ENCODE results near the gene ADORA3.
A peak's percentile ranks its signal among the peaks of the same experiment; 100 is the strongest.

Gene ADORA3

DNA sequence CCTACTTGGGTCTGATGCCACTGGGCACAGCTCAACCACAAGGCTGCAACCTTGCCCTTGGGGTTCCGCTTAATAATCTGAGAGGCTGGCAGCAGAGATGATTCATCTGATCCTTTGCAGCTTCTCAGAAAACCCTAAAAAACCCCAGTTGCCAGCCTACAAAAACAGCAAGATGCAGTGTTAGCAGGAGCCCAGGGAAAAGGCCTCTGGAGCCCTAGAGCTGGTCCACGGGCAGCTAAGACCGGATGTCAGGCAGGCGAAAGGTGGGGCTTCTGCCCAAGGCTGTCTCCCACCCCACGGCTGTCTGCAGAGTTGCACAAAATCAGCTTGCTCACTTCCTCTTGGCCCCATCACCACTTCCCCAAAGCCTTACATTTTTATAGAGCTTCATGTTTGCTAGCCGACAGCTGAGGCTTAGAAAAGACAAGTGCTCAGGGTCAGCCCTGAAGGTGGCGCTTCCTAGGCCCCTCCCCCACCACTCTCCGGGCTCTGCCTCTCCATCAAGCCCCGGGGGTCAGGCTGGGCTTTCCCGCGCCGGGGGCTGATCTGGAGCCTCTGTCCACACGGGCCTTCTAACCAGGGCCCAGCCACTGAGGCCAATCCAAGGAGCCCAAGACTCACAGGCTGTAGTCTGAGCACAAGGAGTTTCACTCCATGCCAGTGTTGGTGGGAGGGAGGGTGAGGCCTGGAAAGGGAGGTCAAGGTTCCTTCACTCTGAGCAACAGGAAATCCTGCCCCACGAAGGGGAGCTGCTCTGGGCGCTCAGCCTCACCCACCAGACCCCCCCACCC lies 4.2 kb upstream of the ADORA3 start:
- TF ChIP-seq, protein P1, sequence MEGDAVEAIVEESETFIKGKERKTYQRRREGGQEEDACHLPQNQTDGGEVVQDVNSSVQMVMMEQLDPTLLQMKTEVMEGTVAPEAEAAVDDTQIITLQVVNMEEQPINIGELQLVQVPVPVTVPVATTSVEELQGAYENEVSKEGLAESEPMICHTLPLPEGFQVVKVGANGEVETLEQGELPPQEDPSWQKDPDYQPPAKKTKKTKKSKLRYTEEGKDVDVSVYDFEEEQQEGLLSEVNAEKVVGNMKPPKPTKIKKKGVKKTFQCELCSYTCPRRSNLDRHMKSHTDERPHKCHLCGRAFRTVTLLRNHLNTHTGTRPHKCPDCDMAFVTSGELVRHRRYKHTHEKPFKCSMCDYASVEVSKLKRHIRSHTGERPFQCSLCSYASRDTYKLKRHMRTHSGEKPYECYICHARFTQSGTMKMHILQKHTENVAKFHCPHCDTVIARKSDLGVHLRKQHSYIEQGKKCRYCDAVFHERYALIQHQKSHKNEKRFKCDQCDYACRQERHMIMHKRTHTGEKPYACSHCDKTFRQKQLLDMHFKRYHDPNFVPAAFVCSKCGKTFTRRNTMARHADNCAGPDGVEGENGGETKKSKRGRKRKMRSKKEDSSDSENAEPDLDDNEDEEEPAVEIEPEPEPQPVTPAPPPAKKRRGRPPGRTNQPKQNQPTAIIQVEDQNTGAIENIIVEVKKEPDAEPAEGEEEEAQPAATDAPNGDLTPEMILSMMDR (IDR thresholded peaks at IDR 0.05; ENCODE audit: low read depth, low read length) = peak; percentile 30
- DNase-seq (ENCODE audit: extremely low read depth, low read depth) = no peak

DNA sequence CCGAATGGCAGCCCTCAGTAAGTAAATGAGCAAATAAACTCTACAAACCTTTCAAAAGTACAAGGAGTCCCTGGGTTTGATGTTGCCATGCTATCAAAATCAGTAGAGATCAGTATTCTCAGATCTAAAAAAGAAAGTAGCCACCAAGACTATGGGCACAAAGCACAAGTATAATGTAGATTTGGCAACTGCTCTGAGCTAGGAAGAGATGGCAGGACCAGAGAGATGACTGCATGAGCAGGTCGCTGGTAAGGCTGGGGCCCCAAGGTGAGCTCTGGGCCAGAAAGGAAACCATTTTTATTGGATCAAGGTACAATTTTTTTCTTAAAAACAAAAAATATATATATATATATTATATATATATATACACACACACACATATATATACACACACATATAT lies 3.1 kb upstream of the ADORA3 start:
- TF ChIP-seq, protein P1 (IDR thresholded peaks at IDR 0.05; ENCODE audit: low read depth, low read length) = no peak
- DNase-seq (ENCODE audit: extremely low read depth, low read depth) = no peak

DNA sequence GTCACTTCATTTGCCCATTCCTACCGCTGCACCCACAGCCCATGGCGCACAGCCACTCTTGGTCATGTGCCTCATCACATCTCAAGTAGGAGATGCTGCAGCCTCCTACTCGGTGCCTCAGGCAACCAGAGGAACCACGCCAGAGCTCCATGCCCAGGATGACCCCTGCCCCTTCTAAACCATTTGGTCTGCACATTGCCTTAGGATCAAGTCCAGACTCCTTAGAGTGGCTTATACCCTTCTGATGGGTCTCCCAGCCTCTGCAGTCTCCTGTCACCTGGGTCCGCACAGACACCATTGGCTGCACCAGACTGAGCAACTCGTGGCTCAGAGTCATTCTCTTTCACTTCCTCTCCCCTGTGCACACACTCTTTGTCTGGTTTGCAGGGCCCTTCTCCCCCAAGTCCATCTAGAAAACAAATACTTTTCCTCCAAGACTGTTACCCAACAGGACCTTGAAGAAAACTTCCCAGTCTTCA lies 2.2 kb upstream of the ADORA3 start:
- TF ChIP-seq, protein P1 (IDR thresholded peaks at IDR 0.05; ENCODE audit: low read depth, low read length) = no peak
- no peak for DNase-seq (ENCODE audit: extremely low read depth, low read depth)

DNA sequence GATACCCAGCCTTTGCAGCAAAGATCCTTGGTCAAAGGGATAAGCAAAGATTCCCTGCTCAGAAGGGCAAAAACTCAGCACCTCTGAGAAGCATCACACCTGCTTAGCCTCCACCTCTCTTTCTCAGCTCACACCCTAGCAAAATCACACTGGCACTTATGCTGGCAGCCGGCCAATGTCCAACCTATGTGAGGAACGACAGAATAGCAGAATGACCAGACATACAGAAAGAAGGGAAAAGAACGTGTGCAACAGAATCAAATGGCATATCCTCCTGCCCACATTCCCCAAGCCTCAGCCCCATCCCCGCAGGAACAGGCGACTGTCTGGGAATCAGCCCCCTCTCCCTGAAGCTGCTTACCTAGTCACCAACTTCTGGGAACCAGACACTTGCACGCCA lies 664 bp upstream of the ADORA3 start:
- TF ChIP-seq, protein P1 (IDR thresholded peaks at IDR 0.05; ENCODE audit: low read depth, low read length) = no peak
- no peak for DNase-seq (ENCODE audit: extremely low read depth, low read depth)

DNA sequence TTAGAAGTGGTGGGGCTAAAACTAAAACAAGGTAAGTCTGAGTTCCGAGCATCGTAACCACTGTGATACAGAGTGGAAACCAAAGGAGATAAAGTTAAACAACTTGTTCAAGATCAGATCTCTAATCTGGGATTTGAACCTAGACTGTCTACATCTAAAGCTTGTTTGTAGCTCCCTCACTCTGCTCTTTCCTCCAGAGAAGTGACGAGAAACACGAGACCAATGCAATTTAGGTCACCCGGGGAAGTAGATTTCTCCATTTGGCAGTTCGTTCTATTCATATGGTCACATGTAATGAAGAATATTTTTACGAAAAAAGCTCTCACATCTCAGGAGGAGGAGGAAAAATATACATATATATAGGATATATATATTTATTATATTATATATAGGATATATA lies 1.8 kb downstream of the ADORA3 start:
- TF ChIP-seq, protein P1 (IDR thresholded peaks at IDR 0.05; ENCODE audit: low read depth, low read length) = no peak

DNA sequence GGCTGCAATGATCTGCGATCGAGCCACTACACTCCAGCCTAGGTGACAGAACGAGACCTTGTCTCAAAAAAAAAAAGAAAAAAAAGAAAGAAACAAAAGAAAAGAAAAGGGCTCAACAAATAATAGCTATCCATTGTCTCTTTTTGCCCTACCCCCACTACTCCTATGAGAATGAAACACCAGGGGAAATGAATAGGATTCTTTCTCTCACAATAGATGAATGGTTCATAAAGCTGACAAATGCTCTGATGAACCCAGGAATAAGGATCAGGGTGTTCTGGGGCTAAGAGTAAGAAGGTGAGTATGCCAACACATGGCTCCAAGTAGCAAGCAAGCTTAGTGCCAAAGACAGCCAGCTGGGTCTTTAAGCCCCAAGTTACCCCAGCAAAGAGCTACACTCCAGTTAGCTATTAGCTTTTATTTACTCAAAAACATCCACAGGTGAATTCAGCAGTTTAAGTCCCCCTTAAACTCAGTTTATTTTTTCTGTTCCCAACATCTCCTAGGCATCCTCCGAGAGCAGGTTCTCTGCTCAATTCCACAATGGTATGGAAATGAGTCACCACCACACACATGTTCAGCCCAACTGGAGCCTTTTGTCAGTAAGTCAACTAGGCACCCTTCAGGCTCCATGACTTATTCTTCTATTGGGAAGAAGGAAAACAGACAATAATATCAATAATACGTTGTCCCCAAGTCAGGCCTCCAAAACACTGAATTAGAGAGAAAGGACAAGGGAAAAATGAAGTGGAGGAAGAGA lies 4.2 kb downstream of the ADORA3 start:
- DNase-seq (ENCODE audit: extremely low read depth, low read depth) = no peak
- TF ChIP-seq, protein P1 (IDR thresholded peaks at IDR 0.05; ENCODE audit: low read depth, low read length) = no peak

More for the DNA sequence above, 1.8 kb downstream of the ADORA3 start:
- no peak for DNase-seq (ENCODE audit: extremely low read depth, low read depth)

DNA sequence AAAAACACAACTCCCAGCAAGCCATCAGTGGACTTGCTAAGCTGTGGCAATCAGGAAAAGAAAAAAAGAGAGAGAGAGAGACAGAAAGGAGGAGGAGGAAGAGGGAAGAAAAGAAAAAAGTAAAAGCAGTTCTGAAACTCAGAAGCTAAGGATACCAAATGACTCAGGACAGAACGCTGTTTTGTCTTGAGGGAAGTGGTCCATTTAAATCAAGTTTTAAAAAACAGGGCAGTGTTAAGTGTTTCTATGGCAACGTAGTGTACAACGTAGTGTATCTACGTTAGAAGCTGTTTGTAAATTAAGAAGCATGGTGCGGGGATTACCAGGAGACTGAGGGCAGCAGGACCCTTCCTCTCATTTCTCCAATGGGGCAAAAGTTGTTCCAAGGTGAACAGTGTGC lies 5.8 kb downstream of the ADORA3 start:
- DNase-seq (ENCODE audit: extremely low read depth, low read depth) = no peak
- TF ChIP-seq, protein P1 (IDR thresholded peaks at IDR 0.05; ENCODE audit: low read depth, low read length) = no peak
